GM12878 (cell line): ENCODE measurements around the gene ZNF423. TPM values are rescaled to one million over a fixed set of nuclear protein-coding genes. Genes with fewer than 3 reads are reported as not detected.

Source experiments
- ATAC-seq: fragments of 200-7000 bp; cut with Tn5 transposase; 3 replicates; pipeline ENCODE4 v1.9.1; 2020; ENCODE audit warnings: mild to moderate bottlenecking, moderate library complexity
- BruUV-seq: library from RNA; stranded (reverse); fragments of 400-500 nt; replicated peaks from 2 replicates; lab custom pipeline; 2021; lab: Mats Ljungman, UMichigan
- CTCF ChIA-PET: fragments of 300-600 bp; sonication (Branson Sonifier 250); formaldehyde crosslinking; extraction: SDS; loops from one replicate; lab custom pipeline; 2021; ENCODE audit warnings: inconsistent platforms; lab: Yijun Ruan, JAX
- POLR2A ChIA-PET: fragments of 350-600 bp; formaldehyde crosslinking; extraction: SDS; loops from one replicate; lab custom pipeline; 2021; ENCODE audit warnings: inconsistent platforms; lab: Charles Lee
- RAD21 ChIA-PET: fragments of 300-600 bp; sonication (Branson Sonifier 250); formaldehyde crosslinking; loops from one replicate; lab custom pipeline; 2023; ENCODE audit warnings: antibody characterized with exemption; ENCODE audit not compliant: unreplicated experiment; lab: Charles Lee
- SMC1A ChIA-PET: fragments of 300-600 bp; sonication (Branson Sonifier 250); formaldehyde crosslinking; loops from one replicate; lab custom pipeline; 2023; ENCODE audit not compliant: unreplicated experiment, uncharacterized antibody; lab: Charles Lee
- DNase-seq: peaks from one replicate; pipeline ENCODE4 v3.0.0-alpha.2; 2011; ENCODE audit warnings: low read depth, low spot score
- FAIRE-seq: peaks from 3 replicates; lab custom pipeline; 2011; peaks lifted over from hg19 to GRCh38; lab: Jason Lieb, UNC
- H2AFZ ChIP-seq: 2 replicates; pipeline ENCODE4 v1.6.0; 2011; ENCODE audit warnings: low read depth, low read length, control low read depth; ENCODE audit not compliant: control insufficient read depth
- H3K27ac ChIP-seq: 2 replicates; pipeline ENCODE4 v1.5.1; 2011; ENCODE audit warnings: control low read depth; ENCODE audit not compliant: control insufficient read depth, insufficient read depth
- H3K27me3 ChIP-seq, 2 experiments: replicated peaks in 1 of 2; 2 replicates each; pipeline versions ENCODE4 v1.6.0 to v1.6.1; 2011; ENCODE audit warnings: low read length in 1 of 2; ENCODE audit not compliant: control insufficient read depth in 2 of 2, insufficient read depth in 2 of 2
- H3K36me3 ChIP-seq, 2 experiments: 2 replicates each; pipeline ENCODE4 v1.5.1; 2011; ENCODE audit warnings: low read length in 1 of 2; ENCODE audit not compliant: control insufficient read depth in 2 of 2, insufficient read depth in 2 of 2
- H3K4me1 ChIP-seq: 2 replicates; pipeline ENCODE4 v1.6.1; 2011; ENCODE audit warnings: mild to moderate bottlenecking, low read length, moderate library complexity, mixed read lengths; ENCODE audit not compliant: control insufficient read depth, insufficient read depth
- H3K4me2 ChIP-seq: 2 replicates; pipeline ENCODE4 v1.6.0; 2011; ENCODE audit warnings: control low read depth; ENCODE audit not compliant: control insufficient read depth, insufficient read depth
- H3K4me3 ChIP-seq: fragments of 200-600 bp; sonication (generic); 2 replicates; pipeline ENCODE4 v1.5.1; 2016
- H3K79me2 ChIP-seq: 2 replicates; pipeline ENCODE4 v1.6.0; 2011; ENCODE audit warnings: low read length; ENCODE audit not compliant: control insufficient read depth, insufficient read depth
- H3K9ac ChIP-seq: 2 replicates; pipeline ENCODE4 v1.8.0; 2011; ENCODE audit warnings: low read length, control low read depth, mixed read lengths; ENCODE audit not compliant: control insufficient read depth, insufficient read depth
- H3K9me3 ChIP-seq: replicated peaks from 3 replicates; pipeline ENCODE4 v1.5.1; 2011; ENCODE audit warnings: mild to moderate bottlenecking, low read length; ENCODE audit not compliant: control insufficient read depth, insufficient read depth
- H4K20me1 ChIP-seq: 2 replicates; pipeline ENCODE4 v1.6.0; 2011; ENCODE audit not compliant: control insufficient read depth, insufficient read depth
- BMI1 ChIP-seq: fragments of 450-650 bp; IDR thresholded peaks from 2 replicates; pipeline ENCODE4 v1.6.1; 2016; ENCODE audit warnings: mild to moderate bottlenecking, moderate library complexity, borderline replicate concordance
- CBX5 ChIP-seq: sonication (generic); IDR thresholded peaks from 2 replicates; pipeline ENCODE4 v1.6.1; 2016; ENCODE audit warnings: low read depth, moderate library complexity, mild to moderate bottlenecking, inconsistent platforms
- CTCF ChIP-seq, 3 experiments: IDR thresholded peaks in 2 of 3; conservative IDR thresholded peaks in 1 of 3; 2 replicates each; pipeline ENCODE4 v1.5.1; 2011; ENCODE audit warnings: low read depth in 3 of 3, low read length in 3 of 3, mild to moderate bottlenecking in 3 of 3, control low read depth in 2 of 3, moderate library complexity in 2 of 3, inconsistent platforms in 1 of 3, mixed read lengths in 1 of 3; ENCODE audit not compliant: control insufficient read depth in 2 of 3, insufficient read depth in 1 of 3; ENCODE audit errors: extremely low read depth in 1 of 3
- ESRRA ChIP-seq: IDR thresholded peaks from 2 replicates; pipeline ENCODE4 v1.6.1; 2012; ENCODE audit warnings: mild to moderate bottlenecking, low read length, improper control_type of control experiment
- HCFC1 ChIP-seq: fragments of 150-350 bp; IDR thresholded peaks from 2 replicates; pipeline ENCODE4 v1.6.1; 2014; ENCODE audit warnings: low read length
- HDGF ChIP-seq: fragments of 450-650 bp; IDR thresholded peaks from 2 replicates; pipeline ENCODE4 v1.6.1; 2016; ENCODE audit warnings: antibody characterized with exemption
- IKZF1 ChIP-seq: fragments of 450-650 bp; conservative IDR thresholded peaks from 2 replicates; pipeline ENCODE4 v1.6.1; 2017; ENCODE audit warnings: antibody characterized with exemption, mild to moderate bottlenecking
- MYC ChIP-seq: IDR thresholded peaks from 2 replicates; pipeline ENCODE4 v1.6.1; 2011; ENCODE audit warnings: mild to moderate bottlenecking, low read length, moderate library complexity, inconsistent platforms; ENCODE audit not compliant: insufficient read depth, insufficient replicate concordance, insufficient read length, severe bottlenecking
- NFXL1 ChIP-seq: fragments of 450-650 bp; IDR thresholded peaks from 2 replicates; pipeline ENCODE4 v1.6.1; 2017; ENCODE audit warnings: antibody characterized with exemption, mild to moderate bottlenecking, borderline replicate concordance
- NFYB ChIP-seq: IDR thresholded peaks from 2 replicates; pipeline ENCODE4 v1.6.1; 2011; ENCODE audit warnings: low read depth, mild to moderate bottlenecking, low read length, improper control_type of control experiment, moderate library complexity; ENCODE audit not compliant: insufficient read depth
- NR2F1 ChIP-seq: fragments of 450-650 bp; conservative IDR thresholded peaks from 2 replicates; pipeline ENCODE4 v1.6.1; 2017; ENCODE audit warnings: mild to moderate bottlenecking
- RAD51 ChIP-seq: fragments of 450-650 bp; IDR thresholded peaks from 2 replicates; pipeline ENCODE4 v1.6.1; 2016; ENCODE audit warnings: moderate library complexity, mild to moderate bottlenecking, inconsistent platforms
- RCOR1 ChIP-seq: conservative IDR thresholded peaks from 2 replicates; pipeline ENCODE4 v1.6.1; 2012; ENCODE audit warnings: low read depth, low read length, improper control_type of control experiment
- SMARCA5 ChIP-seq: fragments of 450-650 bp; IDR thresholded peaks from 2 replicates; pipeline ENCODE4 v1.6.1; 2017; ENCODE audit warnings: mild to moderate bottlenecking
- TCF7 ChIP-seq: IDR thresholded peaks from 2 replicates; pipeline ENCODE4 v1.6.1; 2014; ENCODE audit warnings: antibody characterized with exemption, borderline replicate concordance
- ZBED1 ChIP-seq: IDR thresholded peaks from 2 replicates; pipeline ENCODE4 v1.6.1; 2016; ENCODE audit warnings: borderline replicate concordance
- WGBS: methylation state at CpG from one replicate; pipeline ENCODE4 v1.1.6; 2016; ENCODE audit warnings: low lambda C conversion rate; ENCODE audit not compliant: insufficient replicate concordance, insufficient coverage; ENCODE audit errors: missing lambda C conversion rate; 5-methylcytosine and 5-hydroxymethylcytosine counted together
- in situ Hi-C: fragments of 300-500 bp; cut with MboI; formaldehyde crosslinking; loops from 9 replicates; pipeline ENCODE4 v1.14.3; 2018; ENCODE audit warnings: mixed read lengths
- intact Hi-C: fragments of 100-400 bp; cut with micrococcal nuclease; formaldehyde crosslinking; loops from one replicate; pipeline ENCODE4 v1.14.2; 2022; ENCODE audit not compliant: unreplicated experiment
- polyA plus RNA-seq, 11 experiments: library from polyadenylated mRNA; depleted of rRNA in 4 of 11; unstranded in 6 of 11; stranded (reverse) in 5 of 11; fragments of >200 nt; fragmentation: Nextera tagmentation in 4 of 11; fragmentation: Illumina TruSeq in 1 of 11; extraction: Ambion mirVana in 4 of 11; extraction: Trizol in 1 of 11; gene quantifications; 1 replicate in 1 of 11; 2 replicates in 10 of 11; pipeline versions ENCODE4 v1.2.1 to v1.2.3, GENCODE V29; 2011 to 2016; ENCODE audit warnings: inconsistent platforms in 2 of 11, missing spikeins in 2 of 11, low read depth in 1 of 11
- total RNA-seq, 4 experiments: library from RNA; depleted of rRNA in 3 of 4; stranded (reverse); fragments of >200 nt in 3 of 4; fragmentation: Illumina TruSeq in 1 of 4; extraction: Trizol in 1 of 4; gene quantifications; 2 replicates each; pipeline versions ENCODE4 v1.2.1 to v1.2.3, GENCODE V29; 2013 to 2021
- TF ChIP-seq, protein P1 (sequence below): fragments of 450-650 bp; IDR thresholded peaks from 2 replicates; pipeline ENCODE4 v1.6.1; 2017; ENCODE audit warnings: low read depth, mild to moderate bottlenecking, moderate library complexity
- TF ChIP-seq, protein P2 (sequence below): fragments of 450-650 bp; IDR thresholded peaks from 2 replicates; pipeline ENCODE4 v1.6.1; 2016; ENCODE audit warnings: mild to moderate bottlenecking

The ZNF423 gene
- total and polyA plus RNA-seq, 10 of the 15 experiments (the other 5 are each of a cell fraction or from before 2014, with no cell fraction given) = 0.03 to 0.64 (median 0.10) TPM

DNA sequence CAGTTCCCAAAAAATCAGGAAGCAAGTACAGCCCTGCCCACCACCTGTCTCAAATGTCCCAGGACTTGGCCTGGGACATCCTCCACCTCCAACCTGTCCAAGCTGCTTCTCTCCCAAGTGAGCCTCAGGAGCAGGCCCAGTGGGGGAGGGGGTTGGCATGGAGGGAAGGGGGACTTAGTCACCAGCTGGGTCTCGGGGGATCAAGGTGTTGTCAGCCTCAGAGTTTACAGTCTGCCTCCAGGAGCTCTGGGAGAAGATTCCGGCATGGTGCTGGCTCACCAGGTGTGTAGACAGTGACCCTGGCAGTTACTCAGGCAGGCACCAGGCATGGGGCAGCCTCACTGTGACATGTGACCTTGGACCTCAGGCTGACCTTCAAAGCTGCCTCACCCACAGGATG lies 19.7 kb downstream of the ZNF423 start:
- Histone ChIP-seq H3K27me3 (peaks cover 10 to 13% of the 10 kb centered on the region in 2 experiments; a peak in 3 of 4 replicates), H3K9ac (no peak overlapping the region), H3K4me1 (no peaks in the 10 kb centered on the region), H3K9me3 (no peaks in the 10 kb centered on the region), H3K4me2 (no peak overlapping the region), H3K79me2 (no peaks in the 10 kb centered on the region), H2AFZ (no peak overlapping the region), H3K27ac (no peak overlapping the region), H3K4me3 (no peak overlapping the region), H3K36me3 (no peaks in the 10 kb centered on the region), H4K20me1 (no peaks in the 10 kb centered on the region)
- 38% methylated on average over 2 of the region's 2 CpGs for WGBS
- TF ChIP-seq NR2F1 (no peak), SMARCA5 (no peak), RAD51 (no peak), ESRRA (no peak), RCOR1 (no peak), ZBED1 (no peak), MYC (no peak), NFYB (no peak), TCF7 (no peak), CBX5 (no peak), NFXL1 (no peak), HDGF (no peak), IKZF1 (no peak), CTCF (IDR thresholded peaks at IDR 0.05 in 2 of 3, conservative IDR thresholded peaks at IDR 0.05 in 1 of 3; ENCODE audit: control insufficient read depth in 2 of 3, extremely low read depth in 1 of 3, insufficient read depth in 1 of 3, low read depth in 3 of 3, low read length in 3 of 3) (no peak), BMI1 (no peak), HCFC1 (no peak)
- TF ChIP-seq, protein P1, sequence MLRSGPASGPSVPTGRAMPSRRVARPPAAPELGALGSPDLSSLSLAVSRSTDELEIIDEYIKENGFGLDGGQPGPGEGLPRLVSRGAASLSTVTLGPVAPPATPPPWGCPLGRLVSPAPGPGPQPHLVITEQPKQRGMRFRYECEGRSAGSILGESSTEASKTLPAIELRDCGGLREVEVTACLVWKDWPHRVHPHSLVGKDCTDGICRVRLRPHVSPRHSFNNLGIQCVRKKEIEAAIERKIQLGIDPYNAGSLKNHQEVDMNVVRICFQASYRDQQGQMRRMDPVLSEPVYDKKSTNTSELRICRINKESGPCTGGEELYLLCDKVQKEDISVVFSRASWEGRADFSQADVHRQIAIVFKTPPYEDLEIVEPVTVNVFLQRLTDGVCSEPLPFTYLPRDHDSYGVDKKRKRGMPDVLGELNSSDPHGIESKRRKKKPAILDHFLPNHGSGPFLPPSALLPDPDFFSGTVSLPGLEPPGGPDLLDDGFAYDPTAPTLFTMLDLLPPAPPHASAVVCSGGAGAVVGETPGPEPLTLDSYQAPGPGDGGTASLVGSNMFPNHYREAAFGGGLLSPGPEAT = no peak
- TF ChIP-seq, protein P2, sequence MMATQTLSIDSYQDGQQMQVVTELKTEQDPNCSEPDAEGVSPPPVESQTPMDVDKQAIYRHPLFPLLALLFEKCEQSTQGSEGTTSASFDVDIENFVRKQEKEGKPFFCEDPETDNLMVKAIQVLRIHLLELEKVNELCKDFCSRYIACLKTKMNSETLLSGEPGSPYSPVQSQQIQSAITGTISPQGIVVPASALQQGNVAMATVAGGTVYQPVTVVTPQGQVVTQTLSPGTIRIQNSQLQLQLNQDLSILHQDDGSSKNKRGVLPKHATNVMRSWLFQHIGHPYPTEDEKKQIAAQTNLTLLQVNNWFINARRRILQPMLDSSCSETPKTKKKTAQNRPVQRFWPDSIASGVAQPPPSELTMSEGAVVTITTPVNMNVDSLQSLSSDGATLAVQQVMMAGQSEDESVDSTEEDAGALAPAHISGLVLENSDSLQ = no peak
- CTCF ChIA-PET = no interaction called here
- POLR2A ChIA-PET = no interaction called here
- FAIRE-seq (no peak), ATAC-seq (no peak), DNase-seq (no peak)
- RAD21 ChIA-PET = no interaction called here
- no TSS peak for BruUV-seq
- intact Hi-C loops (no loop called here), in situ Hi-C loops (no loop called here)
- SMC1A ChIA-PET = no interaction called here
